Kidney tubule cell (primary cell): Measurements from ENCODE around the gene SLC6A9.
A peak's percentile ranks its signal among the peaks of the same experiment; 100 is the strongest.

Source experiments
- DNase-seq: peaks from one replicate; pipeline ENCODE4 v3.0.0-alpha.2; 2018; ENCODE audit warnings: low spot score

The SLC6A9 gene

DNA sequence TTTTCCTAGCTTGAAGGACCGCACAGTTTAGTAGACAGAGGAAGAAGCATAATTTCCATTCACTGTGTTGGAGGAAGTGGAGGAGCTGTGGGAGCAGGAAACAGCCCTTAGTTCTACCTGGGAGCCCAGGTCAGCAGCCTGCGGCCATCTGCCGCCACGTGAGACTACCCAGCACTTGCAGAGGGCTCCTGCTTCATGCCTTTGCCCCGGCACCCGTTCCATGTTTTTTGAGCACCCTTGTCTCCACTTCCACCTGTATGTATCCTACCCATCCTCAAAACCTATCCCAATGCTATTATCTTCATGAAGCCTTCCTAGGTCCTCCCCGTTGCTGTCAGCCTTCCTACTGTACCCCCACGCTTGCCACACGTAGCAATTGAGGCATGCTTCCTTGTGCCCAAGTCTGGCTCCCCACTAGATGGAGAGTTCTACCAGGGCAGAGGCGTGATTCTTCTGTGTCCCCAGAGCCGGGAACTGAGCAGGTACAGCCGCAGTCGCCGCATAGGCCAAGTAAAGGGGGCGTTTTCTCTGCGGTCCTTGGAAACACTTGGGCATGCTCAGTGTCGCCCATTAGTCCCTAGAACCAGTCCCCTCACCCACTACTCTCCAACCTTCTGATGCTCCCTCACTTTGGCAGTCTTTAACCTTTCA lies 1.9 kb downstream of the SLC6A9 start:
- DNase-seq: peak; percentile 20

DNA sequence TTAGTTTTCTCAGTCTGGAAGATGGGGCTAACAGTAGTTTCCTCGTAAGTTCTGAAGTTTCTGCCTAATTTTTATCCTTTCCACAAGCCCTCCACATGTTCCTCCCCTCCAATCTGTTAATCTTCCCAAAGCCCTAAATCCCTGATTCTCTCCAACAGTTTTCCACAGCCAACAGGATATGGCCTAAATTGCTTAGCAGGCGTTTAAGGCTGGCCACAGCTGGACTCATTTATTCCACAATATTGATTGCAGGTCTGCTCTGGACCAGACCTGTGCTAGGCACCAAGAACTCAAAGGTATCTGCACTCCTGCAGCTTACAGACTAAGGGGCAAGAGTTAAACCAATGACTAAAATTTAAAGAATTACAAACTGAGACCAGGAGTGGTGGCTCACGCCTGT lies 3.9 kb downstream of the SLC6A9 start:
- no peak for DNase-seq

DNA sequence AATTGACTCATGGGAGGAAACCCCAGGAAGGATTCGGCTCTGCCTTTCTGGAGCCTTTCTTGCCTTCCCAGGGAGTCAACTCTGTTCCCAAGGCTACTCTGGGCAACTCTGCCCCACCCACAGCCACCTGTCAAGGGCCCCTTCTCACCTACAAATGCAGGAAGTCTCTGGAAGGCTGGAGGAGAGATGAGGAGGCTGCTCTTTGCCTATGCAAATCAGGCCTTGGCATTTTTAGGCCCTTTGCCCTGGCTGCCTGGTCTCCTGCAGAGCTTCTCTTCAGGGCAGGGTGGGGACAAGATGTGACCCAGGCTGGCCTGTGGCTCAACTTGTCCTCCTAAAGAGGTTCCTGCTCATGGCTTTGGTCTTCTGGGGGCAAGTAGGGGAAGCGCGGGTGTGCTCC lies 5.4 kb downstream of the SLC6A9 start:
- no peak for DNase-seq

DNA sequence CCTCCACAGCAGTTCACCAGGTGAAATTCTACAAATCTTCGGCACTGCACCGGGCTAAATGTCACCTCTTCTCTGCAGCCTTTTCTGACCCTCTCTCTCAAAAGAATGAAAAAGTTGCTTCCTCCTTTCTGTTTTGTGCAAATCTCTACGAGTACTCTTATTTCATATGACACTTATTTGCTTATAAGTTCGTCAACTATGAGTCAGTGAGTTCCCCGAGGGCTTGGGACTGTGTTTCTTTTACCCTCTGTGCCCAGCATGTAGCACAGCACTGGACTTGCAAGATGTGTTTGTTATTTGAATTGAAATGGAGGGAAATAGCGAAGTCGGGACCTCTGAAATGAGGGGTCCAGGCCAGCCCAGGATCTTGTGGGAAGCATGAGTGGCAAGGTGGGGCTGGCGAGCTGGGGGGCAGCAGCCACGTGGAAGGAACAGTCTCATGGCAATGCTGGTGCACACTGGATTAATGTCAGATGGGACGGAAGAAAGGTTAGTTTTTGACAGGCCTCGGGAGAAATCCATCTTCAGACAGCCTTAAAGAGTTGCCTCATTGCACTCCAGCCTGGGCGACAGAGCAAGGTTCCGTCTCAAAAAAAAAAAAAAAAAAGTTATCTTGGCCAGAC lies 6.2 kb downstream of the SLC6A9 start:
- no peak for DNase-seq

DNA sequence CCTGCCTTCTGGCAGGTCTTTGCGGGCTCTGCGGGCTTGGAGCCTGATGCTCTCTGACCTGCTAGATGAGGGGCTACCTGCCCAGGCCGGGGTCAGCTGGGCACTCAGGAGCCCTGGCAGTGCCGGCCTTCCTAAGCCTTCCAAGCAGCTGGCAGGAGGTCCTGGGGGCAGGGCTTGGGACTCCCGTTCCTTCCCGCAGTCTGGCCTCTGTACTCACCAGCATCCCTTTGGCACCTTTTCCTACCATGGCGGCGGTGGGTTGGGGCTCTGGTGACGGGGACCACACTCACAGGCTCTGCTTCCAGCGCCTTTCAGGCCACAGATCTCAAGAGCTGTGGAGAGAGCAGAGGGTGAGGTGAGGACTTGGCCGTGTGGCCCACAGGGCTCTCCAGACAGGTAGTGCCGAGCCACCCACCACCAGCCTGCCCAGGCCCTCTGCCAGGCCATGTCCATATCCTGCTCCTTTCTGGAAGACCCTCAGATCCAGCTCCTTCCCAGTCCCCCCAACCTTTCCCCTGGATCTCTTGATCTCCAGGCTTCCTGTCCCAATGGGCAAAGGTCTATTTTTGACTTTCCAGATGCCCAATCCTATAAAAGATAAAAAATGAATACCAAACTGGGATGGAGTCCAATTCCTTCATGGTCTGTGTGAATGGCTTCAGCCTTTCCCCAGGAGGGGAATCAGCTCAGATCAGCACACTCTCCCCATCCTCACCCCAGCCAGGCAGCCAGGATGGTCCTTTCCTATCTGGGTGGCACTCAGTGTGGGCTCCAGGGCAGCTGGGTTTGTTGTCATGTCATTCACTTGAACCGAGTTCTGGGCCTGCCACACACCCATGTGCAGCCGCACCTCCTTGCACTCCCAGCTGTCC lies 7.0 kb downstream of the SLC6A9 start:
- no peak for DNase-seq

DNA sequence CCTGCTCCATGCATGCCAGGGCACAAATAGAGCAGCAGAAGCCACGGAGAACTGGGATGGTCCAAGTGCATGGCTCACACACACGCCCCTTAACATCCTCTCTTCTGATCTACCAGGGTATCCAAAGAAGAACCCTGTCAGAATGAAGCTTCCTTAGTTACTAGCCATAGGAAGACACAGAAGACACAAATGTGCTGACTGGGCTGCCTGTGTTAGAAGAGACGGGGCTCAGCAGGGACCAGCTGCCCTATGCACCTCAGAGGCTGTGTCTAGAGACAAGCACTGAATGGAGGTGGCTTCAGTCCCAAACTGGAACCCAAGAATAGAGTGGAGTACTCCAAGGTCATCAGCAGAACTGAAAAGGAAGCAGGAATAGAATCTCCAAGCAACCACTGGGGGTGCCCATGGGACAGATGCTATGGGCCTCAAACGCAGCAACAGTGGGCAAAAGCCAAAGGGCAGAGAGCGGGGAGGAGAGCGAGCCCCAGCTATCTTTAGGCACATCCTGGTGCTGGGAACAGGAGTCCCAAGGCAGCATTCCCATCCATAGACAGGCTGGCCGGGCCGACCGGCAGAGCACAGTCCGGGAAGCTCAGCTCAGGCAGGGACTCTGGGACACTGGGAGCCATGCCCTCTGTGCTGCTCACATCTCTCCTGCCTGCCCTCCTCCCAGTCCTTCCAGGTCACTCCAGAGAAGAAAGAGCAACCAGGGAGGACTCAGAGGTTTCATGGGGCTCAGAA lies 9.5 kb downstream of the SLC6A9 start:
- no peak for DNase-seq

DNA sequence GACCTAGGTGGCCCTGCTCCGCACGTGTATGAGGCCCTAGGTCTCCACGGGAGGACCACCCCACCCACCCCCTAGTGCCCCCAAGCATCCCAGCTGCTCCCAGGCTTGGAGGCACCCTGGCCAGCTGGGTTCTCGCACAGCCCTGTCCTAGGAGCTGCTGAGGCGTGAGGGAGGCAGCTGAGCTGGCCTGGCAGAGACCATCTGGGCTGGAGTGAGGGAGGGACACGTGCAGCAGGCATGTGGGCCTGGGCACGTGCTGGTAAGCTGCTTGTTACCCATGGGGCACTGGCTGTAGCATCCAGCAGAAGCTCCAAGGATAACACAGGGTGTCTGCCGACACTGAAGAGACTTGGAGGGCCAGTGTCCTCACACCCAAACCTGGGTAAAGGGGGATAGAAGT lies 10.1 kb downstream of the SLC6A9 start:
- no peak for DNase-seq

DNA sequence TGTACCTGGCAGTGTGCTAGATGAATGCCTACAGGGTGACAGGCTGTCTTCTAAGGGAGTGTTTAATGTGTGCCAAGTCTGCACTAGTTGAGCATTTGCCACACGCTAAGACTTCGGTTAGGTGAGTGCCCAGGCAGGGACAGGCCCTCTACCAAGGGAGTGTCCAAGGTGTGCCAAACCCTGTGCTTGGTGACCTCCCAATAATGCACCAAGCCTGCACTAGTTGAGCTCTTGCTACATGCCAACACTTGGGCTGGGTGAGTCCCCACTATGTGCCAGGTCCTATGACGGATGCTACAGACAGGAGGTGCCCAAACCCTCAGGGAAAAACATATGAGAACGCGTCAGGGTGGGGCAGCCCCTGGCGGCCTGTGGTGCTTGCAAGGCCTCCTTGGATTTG lies 10.8 kb downstream of the SLC6A9 start:
- DNase-seq: no peak

DNA sequence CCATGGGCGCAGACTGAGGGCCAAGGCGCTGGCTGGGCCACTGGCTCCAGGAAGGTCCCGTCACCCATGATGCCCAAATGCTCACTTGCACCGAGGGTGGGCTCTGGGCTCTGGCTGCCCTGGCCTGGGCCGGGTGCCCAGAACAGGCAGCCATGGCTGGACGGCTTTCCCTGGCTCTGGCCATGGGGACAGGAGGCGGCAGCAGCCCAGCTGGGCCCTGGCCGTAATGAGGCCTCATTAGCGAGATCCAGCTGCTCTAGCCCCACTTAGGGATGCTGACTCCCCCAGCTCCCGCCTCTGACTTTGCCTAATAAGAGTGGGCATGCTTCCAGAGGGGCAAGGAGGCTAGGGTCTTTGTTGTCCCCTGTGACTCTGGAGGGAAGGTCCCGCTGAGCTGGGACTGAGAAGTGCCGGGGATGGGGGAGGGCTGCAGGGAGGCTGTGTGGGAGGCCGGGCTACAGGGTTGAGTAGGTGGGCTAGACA lies 11.8 kb downstream of the SLC6A9 start:
- no peak for DNase-seq

DNA sequence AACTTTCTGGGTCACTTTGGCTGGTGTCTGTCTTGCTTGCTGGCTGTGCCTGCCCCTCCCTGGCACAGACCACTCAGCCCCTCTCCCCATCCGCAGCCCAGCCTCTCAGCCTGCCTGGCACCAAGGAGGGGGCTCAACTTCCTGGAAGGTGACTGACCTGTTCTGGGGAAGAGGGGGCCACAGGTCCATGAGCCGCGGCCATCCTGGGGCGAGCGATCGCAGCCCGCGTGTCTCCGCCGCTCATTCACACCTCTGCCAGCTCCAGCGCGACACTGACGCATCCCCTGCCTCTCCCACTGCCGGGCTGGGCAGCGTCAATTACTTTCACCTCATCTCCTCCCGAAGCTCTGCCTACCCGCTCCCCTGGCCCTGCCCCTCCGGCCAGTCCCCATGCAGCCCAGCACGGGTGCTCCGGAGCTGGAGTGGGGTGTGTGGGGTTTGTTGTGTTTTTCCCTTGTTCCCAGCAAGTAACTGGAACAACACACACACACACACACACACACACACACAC lies 14.3 kb downstream of the SLC6A9 start:
- no peak for DNase-seq

DNA sequence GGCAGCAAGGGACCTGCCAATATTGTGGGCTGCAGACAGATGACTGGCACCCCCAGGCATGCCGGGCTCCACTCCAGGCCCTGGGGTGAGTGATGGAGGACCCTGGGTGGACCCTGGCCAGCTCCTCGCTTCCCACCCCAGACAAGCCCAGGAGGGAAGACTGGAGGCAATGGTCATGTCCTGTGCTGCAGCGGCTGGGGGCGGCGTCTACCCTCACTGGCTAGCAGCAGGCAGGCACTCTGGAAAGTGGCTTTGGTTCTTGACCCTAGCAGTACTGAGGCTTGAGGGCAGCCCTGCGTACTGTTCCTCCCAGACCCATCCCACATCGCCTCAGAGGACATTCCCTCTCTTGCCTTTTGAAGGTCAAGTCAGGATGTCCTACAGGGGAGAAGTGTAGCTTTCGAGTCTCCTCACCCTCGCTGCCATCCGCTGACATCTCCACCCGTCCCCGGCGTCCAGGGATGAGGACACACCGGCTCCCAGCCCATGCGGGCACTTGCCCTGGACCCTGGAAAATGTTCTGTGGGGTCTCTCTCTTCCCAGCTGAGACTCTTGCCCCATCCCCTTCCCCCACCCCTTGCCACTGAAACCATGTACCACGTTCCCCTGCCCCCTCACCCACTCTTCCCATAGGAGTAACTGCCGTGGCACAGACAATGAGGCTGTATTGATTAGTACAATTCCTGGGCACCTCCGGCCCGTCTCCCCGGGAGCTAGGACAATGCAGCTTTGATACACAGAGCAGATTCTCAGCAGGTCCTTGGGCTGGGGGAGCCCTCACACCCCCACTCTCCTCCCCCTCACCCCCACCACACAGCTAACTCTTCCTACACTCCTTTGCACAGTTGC lies 15.0 kb downstream of the SLC6A9 start:
- no peak for DNase-seq

DNA sequence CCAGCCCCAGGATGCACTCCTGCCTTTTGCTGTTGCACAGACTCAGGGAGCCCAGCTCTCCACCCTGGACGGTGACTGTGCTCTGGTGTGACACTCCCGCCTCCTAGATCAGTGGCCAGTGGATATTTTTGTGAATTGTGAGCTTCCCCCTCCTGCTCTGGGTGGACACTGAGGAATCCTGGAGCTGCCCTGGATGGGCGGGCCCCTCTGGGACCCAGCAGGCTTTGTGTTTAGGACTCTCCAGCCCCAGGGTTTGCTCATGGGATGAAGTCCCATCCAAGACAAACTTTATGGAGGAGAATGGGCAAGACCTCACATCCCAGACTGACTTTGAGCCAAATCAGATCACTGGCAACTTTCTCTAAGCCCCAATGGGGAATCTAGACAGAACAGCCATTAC lies 16.1 kb downstream of the SLC6A9 start:
- DNase-seq: no peak

DNA sequence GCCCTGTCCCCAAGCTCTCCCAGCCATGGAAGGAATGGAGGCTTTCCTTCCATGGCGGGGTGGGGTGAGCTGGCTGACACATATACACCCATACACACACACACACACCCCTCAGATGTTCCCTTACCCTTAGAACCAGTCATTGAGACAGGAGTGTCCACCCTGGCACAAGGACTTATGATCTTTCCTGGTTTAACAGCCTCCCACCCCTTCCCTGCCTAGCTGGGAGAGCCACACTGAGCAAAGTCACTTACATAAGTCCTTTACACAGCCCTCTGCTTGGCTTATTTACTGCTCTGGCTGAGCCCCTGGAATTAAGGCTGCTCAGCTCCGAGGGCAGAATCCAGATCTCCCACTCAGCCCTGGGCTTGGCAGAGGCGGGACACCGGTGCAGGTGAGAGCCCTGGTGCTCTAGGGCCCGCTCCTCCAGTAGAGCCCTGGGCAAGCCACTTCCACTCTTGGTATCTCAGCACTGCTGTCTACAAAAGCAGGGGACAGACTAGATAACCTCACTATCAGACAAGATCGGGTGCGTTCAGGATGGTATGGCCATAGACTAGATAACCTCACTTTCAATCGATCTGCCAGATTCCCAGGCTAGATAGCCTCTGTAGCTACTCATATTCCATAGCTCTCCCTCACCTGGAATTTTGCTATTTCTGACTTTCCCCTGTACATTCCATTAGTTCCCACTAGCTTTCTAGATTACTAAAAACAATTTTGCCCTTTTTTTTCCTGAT lies 16.7 kb downstream of the SLC6A9 start:
- no peak for DNase-seq

DNA sequence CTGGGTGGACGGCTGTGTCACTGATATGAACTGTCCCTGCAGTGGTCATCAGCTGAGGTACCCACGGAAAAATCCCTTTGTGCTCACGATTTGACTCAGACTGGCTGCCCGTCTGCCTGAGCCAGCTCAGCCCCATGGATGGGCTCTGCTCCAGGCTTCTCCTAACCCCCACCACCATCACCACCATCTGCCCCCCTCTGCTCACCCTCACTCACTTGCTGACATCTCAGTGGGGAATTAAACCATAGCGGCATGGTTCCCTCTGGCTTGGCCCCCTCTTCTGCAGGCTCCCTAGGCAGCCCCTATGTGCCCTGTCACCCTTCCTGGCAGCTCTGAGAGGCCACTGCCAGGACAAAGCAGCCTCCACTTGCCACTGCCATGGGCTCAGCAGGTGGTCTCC lies 17.3 kb downstream of the SLC6A9 start:
- DNase-seq: no peak

DNA sequence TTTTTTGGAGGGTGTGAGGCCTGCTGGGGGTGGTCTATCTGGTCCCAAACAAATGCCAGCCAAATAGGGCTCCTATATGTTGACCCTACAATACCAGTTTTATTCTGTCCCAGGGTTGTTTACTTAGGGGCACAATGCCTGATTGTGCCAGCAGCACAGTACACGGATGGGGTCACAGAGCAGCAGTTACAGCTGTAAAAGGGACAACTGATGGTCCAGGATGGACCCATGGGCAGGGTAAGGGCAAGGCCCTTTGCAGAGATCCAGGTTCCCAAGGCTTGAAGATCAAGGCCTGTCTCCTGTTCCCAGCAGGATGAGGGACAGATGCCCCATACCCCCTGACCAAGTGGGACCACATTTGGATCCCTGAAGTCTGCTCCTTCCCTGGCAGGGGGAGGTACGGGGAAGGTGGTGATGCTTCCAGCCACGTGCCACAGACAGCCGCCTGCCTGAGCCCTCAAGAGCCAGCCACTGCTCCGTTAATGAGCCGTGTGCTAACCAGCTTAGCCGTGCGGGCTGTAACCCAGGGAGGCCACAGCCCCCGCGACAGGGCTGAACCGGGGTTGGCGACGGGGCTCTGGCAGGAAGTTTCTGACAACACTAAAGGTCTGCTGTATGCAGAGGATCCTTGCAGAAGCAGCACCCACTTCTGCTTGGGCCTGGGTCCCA lies 18.2 kb downstream of the SLC6A9 start:
- no peak for DNase-seq

DNA sequence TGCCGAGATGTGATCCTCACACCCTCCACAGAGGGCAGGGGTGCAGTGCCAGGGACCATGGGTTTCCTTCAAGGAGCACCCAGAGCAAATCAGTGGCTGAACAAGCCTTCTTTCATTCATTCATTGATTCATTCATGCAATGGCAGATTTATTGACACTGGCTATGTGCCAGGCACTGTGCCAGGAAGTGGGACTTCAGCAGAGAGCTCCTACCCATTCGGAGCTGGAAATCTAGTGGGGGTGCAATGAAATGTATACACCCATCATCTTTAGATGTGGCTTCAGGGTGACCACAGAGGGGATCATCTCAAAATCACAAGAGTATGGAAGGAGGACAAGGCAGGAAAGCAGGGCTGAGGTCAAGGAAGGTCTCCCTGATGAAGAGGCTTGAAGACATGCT lies 18.9 kb downstream of the SLC6A9 start:
- DNase-seq: no peak

DNA sequence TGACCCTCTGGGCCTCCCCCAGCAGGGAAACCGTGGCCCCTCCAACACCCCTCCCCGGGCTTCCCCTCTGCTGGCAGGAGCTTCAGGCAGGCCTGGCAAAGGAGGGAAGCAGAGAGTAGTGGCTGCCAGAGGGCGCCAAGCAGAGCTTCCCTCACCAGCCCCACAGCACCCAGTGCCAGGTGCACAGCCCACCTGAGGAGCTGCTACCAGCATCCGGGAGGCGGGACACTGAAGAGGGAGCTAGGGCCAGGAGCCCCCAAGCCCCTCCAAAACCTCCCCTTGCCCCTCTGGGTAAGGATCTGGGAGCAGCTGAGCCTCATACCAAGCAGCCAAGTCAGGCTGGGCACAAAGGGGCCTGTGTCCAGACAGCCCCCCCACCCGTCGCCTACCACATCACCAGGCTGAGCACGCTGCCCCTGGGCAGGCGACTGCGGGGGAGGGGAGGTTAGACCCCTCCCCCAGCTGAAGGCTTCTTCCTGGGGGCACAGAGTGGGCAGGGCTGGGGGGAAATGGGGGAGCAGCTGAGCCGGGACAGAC lies 20.3 kb downstream of the SLC6A9 start:
- no peak for DNase-seq

DNA sequence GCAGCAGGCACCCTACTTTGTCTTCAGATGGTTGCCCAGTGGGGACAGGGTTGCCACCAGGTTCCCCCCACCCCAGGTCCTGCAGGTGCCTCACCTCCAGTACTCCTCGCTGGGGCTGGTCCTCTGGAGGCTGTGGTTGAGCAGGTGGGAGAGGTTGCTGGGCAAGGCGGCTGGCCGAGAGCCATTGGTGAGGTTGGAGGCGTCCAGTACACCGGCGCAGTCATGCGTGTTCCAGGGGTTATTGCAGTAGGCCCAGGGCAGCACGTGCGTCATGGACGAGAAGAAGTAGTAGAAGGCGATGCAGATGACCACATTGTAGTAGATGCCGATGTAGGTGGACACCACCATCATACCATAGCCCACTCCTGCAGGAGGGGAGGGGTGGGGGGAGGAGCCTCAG lies 23.0 kb downstream of the SLC6A9 start:
- no peak for DNase-seq

DNA sequence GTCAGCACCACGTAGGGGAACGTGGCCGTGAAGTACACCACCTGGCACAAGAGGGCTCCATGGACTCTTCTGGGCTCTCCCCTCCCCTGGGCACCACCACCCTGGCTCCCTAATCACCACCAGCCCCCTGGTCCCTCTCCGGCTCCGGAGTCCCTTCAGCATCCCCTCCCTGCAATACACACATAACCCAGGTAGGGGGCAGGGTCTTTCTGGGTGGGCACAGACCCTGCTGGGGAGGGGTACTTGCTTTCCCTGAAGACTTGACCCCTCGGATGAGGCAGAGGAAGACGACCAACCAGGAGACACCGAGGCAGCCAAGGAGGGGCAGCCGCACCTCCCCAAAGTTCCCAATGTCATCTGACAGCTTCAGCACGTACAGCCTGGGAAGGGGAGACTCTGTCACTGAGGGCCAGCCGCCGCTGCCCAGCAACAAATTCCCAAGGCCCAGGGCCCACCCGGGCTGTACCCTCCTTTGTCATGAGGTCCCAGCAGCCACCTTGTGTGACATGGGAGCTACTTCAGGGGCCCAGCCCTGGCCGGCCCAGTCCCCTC lies 28.6 kb downstream of the SLC6A9 start:
- DNase-seq: no peak
